HEK293 (cell line): Measurements from ENCODE around the gene PANX1.

Experiments used
- CTCF ChIA-PET: fragments of 350-600 bp; formaldehyde crosslinking; extraction: SDS; loops from one replicate; lab custom pipeline; 2021; ENCODE audit warnings: antibody characterized with exemption; lab: Yijun Ruan, JAX
- POLR2A ChIA-PET: fragments of 300-600 bp; formaldehyde crosslinking; extraction: SDS; loops from one replicate; lab custom pipeline; 2020; ENCODE audit warnings: antibody characterized with exemption, inconsistent platforms; lab: Yijun Ruan, JAX
- H3K27ac ChIP-seq: fragments of 200-500 bp; sonication (Bioruptor generic); 2 replicates; pipeline ENCODE4 v1.5.1; 2014; ENCODE audit warnings: low read depth, low read length, control low read depth, inconsistent platforms; ENCODE audit errors: extremely low read depth
- H3K36me3 ChIP-seq, 2 experiments: fragments of 200-500 bp in 1 of 2; sonication (Bioruptor generic) in 1 of 2; 1 replicate in 1 of 2; 2 replicates in 1 of 2; pipeline ENCODE4 v1.5.1; 2014 to 2017; ENCODE audit warnings: inconsistent platforms in 2 of 2, low read length in 2 of 2; ENCODE audit not compliant: control insufficient read depth in 2 of 2, insufficient read depth in 1 of 2
- H3K4me1 ChIP-seq: fragments of 200-500 bp; sonication (Bioruptor generic); 2 replicates; pipeline ENCODE4 v1.5.1; 2014; ENCODE audit warnings: mild to moderate bottlenecking, low read length, inconsistent platforms; ENCODE audit not compliant: control insufficient read depth, insufficient read depth
- H3K4me3 ChIP-seq: 2 replicates; pipeline ENCODE4 v1.5.1; 2011; ENCODE audit warnings: low read depth, mild to moderate bottlenecking, control low read depth, low read length, moderate library complexity
- H3K9me3 ChIP-seq: fragments of 200-500 bp; sonication (Bioruptor generic); 2 replicates; pipeline ENCODE4 v1.5.1; 2014; ENCODE audit warnings: low read depth, low read length, inconsistent platforms; ENCODE audit not compliant: control insufficient read depth, insufficient read depth
- BCL6B ChIP-seq: fragments of 450-650 bp; formaldehyde crosslinking; IDR thresholded peaks from 2 replicates; pipeline ENCODE4 v1.5.1; 2017; ENCODE audit warnings: missing biosample characterization, missing genetic modification characterization
- FEZF1 ChIP-seq: fragments of 450-650 bp; formaldehyde crosslinking; IDR thresholded peaks from 2 replicates; pipeline ENCODE4 v1.5.1; 2016; ENCODE audit warnings: missing biosample characterization, missing genetic modification characterization
- KLF16 ChIP-seq: fragments of 450-650 bp; formaldehyde crosslinking; IDR thresholded peaks from 2 replicates; pipeline ENCODE4 v1.5.1; 2017; ENCODE audit warnings: missing biosample characterization, missing genetic modification characterization
- KLF8 ChIP-seq: fragments of 450-650 bp; formaldehyde crosslinking; IDR thresholded peaks from 2 replicates; pipeline ENCODE4 v1.5.1; 2016; ENCODE audit warnings: missing biosample characterization, missing genetic modification characterization
- ZNF112 ChIP-seq: fragments of 450-650 bp; formaldehyde crosslinking; IDR thresholded peaks from 2 replicates; pipeline ENCODE4 v1.5.0; 2017; ENCODE audit warnings: missing biosample characterization, missing genetic modification characterization
- ZNF157 ChIP-seq: fragments of 450-650 bp; formaldehyde crosslinking; IDR thresholded peaks from 2 replicates; pipeline ENCODE4 v1.5.1; 2016; ENCODE audit warnings: missing biosample characterization, missing genetic modification characterization
- ZNF169 ChIP-seq: fragments of 450-650 bp; formaldehyde crosslinking; IDR thresholded peaks from 2 replicates; pipeline ENCODE4 v1.5.1; 2016; ENCODE audit warnings: missing biosample characterization, missing genetic modification characterization
- ZNF223 ChIP-seq: fragments of 450-650 bp; formaldehyde crosslinking; IDR thresholded peaks from 2 replicates; pipeline ENCODE4 v1.5.1; 2016; ENCODE audit warnings: missing biosample characterization, missing genetic modification characterization
- ZNF292 ChIP-seq: fragments of 450-650 bp; formaldehyde crosslinking; IDR thresholded peaks from 2 replicates; pipeline ENCODE4 v1.5.1; 2016; ENCODE audit warnings: low read depth, missing biosample characterization, missing genetic modification characterization, borderline replicate concordance
- ZNF530 ChIP-seq: fragments of 450-650 bp; formaldehyde crosslinking; IDR thresholded peaks from 2 replicates; pipeline ENCODE4 v1.5.1; 2016; ENCODE audit warnings: low read depth, missing biosample characterization, missing genetic modification characterization
- ZNF596 ChIP-seq: fragments of 450-650 bp; IDR thresholded peaks from 2 replicates; pipeline ENCODE4 v1.5.0; 2018; ENCODE audit warnings: missing biosample characterization, mild to moderate bottlenecking, missing genetic modification characterization, moderate library complexity
- ZNF664 ChIP-seq: fragments of 450-650 bp; formaldehyde crosslinking; IDR thresholded peaks from 2 replicates; pipeline ENCODE4 v1.5.1; 2016; ENCODE audit warnings: missing biosample characterization, missing genetic modification characterization
- TF ChIP-seq, protein P1 (sequence below): fragments of 450-650 bp; formaldehyde crosslinking; IDR thresholded peaks from 2 replicates; pipeline ENCODE4 v1.5.1; 2016; ENCODE audit warnings: missing biosample characterization, missing genetic modification characterization
- TF ChIP-seq, protein P2 (sequence below): fragments of 450-650 bp; formaldehyde crosslinking; IDR thresholded peaks from 2 replicates; pipeline ENCODE4 v1.5.1; 2016; ENCODE audit warnings: missing biosample characterization, missing genetic modification characterization
- TF ChIP-seq, protein P3 (sequence below): fragments of 450-650 bp; formaldehyde crosslinking; IDR thresholded peaks from 2 replicates; pipeline ENCODE4 v1.5.1; 2016; ENCODE audit warnings: missing biosample characterization, missing genetic modification characterization
- TF ChIP-seq, protein P4 (sequence below): fragments of 450-650 bp; formaldehyde crosslinking; IDR thresholded peaks from 2 replicates; pipeline ENCODE4 v1.5.1; 2017; ENCODE audit warnings: missing biosample characterization, missing genetic modification characterization
- TF ChIP-seq, protein P5 (sequence below): fragments of 450-650 bp; formaldehyde crosslinking; IDR thresholded peaks from 2 replicates; pipeline ENCODE4 v1.5.1; 2016; ENCODE audit warnings: missing biosample characterization, missing genetic modification characterization
- TF ChIP-seq, protein P6 (sequence below): fragments of 450-650 bp; formaldehyde crosslinking; IDR thresholded peaks from 2 replicates; pipeline ENCODE4 v1.5.1; 2016; ENCODE audit warnings: missing biosample characterization, missing genetic modification characterization

PANX1 gene

DNA sequence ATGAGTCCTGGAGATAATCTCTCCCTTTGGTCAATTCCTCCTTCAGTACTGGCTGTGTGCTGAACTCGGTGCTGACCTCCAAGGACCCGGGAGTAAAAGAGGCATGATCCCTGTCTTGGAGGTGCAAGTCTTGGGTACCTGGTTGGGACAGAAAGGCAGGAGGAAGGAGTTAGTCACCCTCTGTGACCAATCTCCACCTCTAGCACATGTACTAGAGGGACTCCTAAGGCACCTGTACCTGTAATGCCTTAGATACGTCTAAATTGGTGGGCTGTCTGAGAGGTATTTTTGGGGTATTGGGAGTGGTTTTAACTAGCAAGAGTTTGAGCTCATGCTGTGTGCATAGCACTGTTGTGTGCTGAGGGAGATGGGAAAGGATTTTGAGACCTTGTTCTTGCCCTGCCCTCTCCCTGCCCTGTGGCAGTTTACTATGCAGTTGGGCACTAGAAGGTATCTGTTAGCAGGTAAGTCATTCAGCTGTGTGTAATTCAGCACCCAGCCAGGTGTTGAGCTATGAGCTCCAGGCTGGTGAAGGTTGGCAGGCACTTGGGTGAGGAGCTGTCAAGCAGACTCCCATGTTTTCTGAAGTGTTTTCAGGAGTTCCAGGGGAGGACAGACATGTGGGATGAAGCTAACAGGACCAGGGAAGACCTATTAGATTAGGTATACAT lies 2.5 kb downstream of the PANX1 start (continued):
- TF ChIP-seq, protein P1, sequence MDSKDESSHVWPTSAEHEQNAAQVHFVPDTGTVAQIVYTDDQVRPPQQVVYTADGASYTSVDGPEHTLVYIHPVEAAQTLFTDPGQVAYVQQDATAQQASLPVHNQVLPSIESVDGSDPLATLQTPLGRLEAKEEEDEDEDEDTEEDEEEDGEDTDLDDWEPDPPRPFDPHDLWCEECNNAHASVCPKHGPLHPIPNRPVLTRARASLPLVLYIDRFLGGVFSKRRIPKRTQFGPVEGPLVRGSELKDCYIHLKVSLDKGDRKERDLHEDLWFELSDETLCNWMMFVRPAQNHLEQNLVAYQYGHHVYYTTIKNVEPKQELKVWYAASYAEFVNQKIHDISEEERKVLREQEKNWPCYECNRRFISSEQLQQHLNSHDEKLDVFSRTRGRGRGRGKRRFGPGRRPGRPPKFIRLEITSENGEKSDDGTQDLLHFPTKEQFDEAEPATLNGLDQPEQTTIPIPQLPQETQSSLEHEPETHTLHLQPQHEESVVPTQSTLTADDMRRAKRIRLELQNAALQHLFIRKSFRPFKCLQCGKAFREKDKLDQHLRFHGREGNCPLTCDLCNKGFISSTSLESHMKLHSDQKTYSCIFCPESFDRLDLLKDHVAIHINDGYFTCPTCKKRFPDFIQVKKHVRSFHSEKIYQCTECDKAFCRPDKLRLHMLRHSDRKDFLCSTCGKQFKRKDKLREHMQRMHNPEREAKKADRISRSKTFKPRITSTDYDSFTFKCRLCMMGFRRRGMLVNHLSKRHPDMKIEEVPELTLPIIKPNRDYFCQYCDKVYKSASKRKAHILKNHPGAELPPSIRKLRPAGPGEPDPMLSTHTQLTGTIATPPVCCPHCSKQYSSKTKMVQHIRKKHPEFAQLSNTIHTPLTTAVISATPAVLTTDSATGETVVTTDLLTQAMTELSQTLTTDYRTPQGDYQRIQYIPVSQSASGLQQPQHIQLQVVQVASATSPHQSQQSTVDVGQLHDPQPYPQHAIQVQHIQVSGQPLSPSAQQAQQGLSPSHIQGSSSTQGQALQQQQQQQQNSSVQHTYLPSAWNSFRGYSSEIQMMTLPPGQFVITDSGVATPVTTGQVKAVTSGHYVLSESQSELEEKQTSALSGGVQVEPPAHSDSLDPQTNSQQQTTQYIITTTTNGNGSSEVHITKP: no peak
- no peak for TF ChIP-seq ZNF530 (tag by site-specific recombination)

- Histone ChIP-seq H3K36me3 (no peaks in the 10 kb centered on the region), H3K4me1 (peaks cover 8% of the 10 kb centered on the region), H3K9me3 (no peaks in the 10 kb centered on the region), H3K4me3 (no peak overlapping the region), H3K27ac (no peak overlapping the region; the same call in 1 of the 2 replicates)
- POLR2A ChIA-PET: no interaction called here
- CTCF ChIA-PET: interaction anchor here (0.7 to 1.5 kb wide), 5 partner anchors 13 to 236 kb away, joined by 3 to 8 read pairs (median 3); no protein-coding TSS in a partner anchor
- TF ChIP-seq ZNF223 (tag by site-specific recombination) (no peak), BCL6B (tag by site-specific recombination) (no peak), KLF16 (tag by site-specific recombination) (no peak), ZNF664 (tag by site-specific recombination) (peak; percentile 45; the same call in 1 of the 2 replicates), ZNF596 (tag by site-specific recombination) (no peak), ZNF157 (tag by site-specific recombination) (no peak), ZNF112 (no peak), ZNF169 (tag by site-specific recombination) (no peak), KLF8 (tag by site-specific recombination) (no peak), FEZF1 (tag by site-specific recombination) (peak; percentile 66), ZNF292 (tag by site-specific recombination) (no peak)
- TF ChIP-seq, protein P2, sequence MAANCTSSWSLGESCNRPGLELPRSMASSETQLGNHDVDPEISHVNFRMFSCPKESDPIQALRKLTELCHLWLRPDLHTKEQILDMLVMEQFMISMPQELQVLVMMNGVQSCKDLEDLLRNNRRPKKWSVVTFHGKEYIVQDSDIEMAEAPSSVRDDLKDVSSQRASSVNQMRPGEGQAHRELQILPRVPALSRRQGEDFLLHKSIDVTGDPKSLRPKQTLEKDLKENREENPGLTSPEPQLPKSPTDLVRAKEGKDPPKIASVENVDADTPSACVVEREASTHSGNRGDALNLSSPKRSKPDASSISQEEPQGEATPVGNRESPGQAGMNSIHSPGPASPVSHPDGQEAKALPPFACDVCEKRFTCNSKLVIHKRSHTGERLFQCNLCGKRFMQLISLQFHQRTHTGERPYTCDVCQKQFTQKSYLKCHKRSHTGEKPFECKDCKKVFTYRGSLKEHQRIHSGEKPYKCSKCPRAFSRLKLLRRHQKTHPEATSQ (tag by site-specific recombination): no peak
- TF ChIP-seq, protein P3, sequence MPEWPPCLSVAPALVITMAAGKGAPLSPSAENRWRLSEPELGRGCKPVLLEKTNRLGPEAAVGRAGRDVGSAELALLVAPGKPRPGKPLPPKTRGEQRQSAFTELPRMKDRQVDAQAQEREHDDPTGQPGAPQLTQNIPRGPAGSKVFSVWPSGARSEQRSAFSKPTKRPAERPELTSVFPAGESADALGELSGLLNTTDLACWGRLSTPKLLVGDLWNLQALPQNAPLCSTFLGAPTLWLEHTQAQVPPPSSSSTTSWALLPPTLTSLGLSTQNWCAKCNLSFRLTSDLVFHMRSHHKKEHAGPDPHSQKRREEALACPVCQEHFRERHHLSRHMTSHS (tag by site-specific recombination): no peak
- TF ChIP-seq, protein P4, sequence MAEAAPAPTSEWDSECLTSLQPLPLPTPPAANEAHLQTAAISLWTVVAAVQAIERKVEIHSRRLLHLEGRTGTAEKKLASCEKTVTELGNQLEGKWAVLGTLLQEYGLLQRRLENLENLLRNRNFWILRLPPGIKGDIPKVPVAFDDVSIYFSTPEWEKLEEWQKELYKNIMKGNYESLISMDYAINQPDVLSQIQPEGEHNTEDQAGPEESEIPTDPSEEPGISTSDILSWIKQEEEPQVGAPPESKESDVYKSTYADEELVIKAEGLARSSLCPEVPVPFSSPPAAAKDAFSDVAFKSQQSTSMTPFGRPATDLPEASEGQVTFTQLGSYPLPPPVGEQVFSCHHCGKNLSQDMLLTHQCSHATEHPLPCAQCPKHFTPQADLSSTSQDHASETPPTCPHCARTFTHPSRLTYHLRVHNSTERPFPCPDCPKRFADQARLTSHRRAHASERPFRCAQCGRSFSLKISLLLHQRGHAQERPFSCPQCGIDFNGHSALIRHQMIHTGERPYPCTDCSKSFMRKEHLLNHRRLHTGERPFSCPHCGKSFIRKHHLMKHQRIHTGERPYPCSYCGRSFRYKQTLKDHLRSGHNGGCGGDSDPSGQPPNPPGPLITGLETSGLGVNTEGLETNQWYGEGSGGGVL (tag by site-specific recombination): no peak
- TF ChIP-seq, protein P5, sequence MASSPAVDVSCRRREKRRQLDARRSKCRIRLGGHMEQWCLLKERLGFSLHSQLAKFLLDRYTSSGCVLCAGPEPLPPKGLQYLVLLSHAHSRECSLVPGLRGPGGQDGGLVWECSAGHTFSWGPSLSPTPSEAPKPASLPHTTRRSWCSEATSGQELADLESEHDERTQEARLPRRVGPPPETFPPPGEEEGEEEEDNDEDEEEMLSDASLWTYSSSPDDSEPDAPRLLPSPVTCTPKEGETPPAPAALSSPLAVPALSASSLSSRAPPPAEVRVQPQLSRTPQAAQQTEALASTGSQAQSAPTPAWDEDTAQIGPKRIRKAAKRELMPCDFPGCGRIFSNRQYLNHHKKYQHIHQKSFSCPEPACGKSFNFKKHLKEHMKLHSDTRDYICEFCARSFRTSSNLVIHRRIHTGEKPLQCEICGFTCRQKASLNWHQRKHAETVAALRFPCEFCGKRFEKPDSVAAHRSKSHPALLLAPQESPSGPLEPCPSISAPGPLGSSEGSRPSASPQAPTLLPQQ: 0 out of 2 replicates have a peak, but pooled peaks have one; percentile 9
- TF ChIP-seq, protein P6, sequence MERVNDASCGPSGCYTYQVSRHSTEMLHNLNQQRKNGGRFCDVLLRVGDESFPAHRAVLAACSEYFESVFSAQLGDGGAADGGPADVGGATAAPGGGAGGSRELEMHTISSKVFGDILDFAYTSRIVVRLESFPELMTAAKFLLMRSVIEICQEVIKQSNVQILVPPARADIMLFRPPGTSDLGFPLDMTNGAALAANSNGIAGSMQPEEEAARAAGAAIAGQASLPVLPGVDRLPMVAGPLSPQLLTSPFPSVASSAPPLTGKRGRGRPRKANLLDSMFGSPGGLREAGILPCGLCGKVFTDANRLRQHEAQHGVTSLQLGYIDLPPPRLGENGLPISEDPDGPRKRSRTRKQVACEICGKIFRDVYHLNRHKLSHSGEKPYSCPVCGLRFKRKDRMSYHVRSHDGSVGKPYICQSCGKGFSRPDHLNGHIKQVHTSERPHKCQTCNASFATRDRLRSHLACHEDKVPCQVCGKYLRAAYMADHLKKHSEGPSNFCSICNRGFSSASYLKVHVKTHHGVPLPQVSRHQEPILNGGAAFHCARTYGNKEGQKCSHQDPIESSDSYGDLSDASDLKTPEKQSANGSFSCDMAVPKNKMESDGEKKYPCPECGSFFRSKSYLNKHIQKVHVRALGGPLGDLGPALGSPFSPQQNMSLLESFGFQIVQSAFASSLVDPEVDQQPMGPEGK (tag by site-specific recombination): no peak
Observed at GRCh38 chr11:94131718-94132115, 3.1 kb downstream of the PANX1 start.
